Cortex of kidney (tissue), 1 donor: ENCODE data around the gene FTH1.

Experiments
- DNase-seq: peaks from one replicate; lab custom pipeline; 2025; lab: John Stamatoyannopoulos, UW

The FTH1 gene

GRCh38 chr11:61948505-61948904 lies 18.9 kb downstream of the FTH1 start:
- no peak for DNase-seq

DNA sequence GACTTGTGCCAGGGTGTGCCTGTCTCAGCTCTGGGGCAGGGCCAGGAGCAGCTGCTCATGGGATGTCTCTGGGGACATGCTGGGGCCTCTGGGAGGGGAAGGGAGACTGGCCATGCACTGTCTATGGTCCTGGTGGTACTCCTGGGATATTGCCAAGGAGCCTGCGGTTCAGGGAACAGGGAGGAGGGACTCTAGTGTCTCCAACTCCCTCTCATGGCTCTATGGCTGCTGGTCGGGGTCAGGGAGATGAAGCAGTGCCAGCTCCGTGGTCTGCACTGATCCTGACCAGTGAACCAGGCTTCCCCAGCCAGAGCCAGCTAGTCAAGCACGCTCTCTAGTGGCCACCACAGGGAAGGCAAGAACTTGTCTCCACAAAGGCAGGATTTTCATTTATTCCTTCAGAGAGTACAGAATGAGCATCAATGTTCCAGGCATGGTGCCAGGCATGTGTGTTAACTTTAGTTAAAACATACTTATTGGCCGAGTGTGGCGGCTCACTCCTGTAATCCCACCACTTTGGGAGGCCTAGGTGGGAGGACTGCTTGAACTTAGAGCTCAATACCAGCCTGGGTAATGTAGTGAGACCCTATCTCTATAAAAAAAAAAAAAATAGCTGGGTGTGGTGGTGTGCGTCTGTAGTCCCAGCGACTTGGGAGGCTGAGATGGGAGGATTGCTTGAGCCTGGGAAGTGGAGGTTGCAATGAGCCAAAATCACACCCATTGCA lies 19.8 kb downstream of the FTH1 start:
- no peak for DNase-seq

GRCh38 chr11:61946894-61947293 lies 20.5 kb downstream of the FTH1 start:
- DNase-seq: no peak

- no peak for DNase-seq
These were observed 22.2 kb downstream of the FTH1 start for GRCh38 chr11:61945191-61945590.

DNA sequence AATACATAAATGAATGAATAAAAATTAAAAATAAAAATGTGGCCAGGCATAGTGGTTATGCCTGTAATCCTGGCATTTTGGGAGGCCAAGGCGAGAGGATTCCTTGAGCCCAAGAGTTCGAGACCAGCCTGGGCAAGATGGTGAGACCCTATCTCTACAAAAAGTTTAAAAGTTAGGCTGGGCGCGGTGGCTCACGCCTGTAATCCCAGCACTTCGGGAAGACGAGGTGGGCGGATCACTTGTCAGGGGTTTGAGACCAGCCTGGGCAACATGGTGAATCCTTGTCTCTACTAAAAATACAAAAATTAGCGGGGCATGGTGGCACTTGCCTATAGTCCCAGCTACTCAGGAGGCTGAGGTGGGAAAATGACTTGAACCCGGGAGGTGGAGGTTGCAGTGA lies 27.0 kb downstream of the FTH1 start:
- no peak for DNase-seq

DNA sequence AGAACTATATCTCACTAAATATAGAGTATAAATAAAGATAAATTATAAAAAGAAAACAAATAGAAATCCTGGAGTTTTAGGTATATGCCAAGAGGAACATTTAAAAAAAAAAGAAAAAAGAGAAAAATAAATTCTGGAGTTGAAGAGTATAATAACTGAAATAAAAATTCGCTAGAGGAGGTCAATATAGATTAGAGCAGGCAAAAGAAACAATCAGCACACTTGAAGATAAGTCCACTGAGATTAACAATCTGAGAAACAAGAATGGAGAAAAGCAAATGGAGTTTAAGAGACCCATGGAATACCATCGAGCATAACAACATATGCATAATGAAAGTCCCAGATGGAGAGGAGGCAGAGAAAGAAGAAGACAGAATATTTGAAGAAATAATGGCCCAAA lies 31.6 kb downstream of the FTH1 start:
- DNase-seq: no peak

DNA sequence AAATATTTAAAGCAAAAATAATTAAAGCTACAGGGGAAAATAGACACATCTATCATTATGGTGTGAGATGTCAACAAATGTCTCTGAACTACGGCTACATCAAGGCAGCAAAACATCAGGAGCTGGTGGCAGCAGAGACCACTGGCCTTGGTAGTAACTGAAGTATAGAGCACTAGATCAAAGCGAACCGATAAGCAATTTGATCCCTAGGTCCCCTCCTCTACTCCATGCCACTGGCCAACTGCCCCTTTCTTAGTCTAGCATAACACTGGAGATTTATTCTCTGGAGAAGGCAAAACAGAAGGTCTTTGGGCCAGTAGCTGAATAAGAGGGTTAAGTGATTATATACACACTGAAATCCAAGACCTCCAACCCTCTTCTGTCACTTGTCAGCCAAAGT lies 36.5 kb downstream of the FTH1 start:
- DNase-seq: no peak

DNA sequence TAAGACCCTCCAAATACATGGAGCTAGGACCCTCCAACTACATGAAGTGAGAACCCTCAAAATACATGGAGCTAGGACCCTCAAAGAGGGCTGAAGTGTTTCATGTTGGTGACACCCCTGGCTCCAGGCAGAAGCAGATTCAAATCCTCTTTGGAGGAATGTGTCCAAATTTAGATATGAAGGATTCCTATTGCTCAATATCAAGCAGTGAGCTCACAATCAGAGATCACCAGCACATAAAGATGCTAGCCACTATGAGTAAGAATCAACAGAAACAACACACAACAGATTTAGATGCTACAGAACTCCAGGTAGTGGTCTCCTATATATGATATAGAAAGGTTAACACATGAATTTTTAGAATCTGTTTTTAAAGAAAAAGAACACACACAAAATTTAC lies 38.8 kb downstream of the FTH1 start:
- no peak for DNase-seq

DNA sequence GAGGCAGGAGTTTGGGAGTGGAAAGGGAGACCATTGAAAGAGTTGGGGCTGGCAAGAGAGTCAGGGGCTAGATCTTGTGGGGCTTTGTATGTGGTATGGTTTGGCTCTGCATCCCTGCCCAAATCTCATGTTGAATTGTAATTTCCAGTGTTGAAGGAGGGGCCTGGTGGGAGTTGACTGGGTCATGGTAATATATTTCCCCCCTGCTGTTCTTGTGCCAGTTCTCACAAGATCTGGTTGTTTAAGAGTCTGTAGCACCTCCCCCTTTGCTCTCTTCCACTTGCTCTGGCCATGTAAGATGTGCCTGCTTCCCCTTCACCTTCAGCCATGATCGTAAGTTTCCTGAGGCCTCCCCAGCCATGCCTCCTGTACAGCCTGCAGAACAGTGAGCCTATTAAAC lies 39.9 kb downstream of the FTH1 start:
- DNase-seq: no peak

DNA sequence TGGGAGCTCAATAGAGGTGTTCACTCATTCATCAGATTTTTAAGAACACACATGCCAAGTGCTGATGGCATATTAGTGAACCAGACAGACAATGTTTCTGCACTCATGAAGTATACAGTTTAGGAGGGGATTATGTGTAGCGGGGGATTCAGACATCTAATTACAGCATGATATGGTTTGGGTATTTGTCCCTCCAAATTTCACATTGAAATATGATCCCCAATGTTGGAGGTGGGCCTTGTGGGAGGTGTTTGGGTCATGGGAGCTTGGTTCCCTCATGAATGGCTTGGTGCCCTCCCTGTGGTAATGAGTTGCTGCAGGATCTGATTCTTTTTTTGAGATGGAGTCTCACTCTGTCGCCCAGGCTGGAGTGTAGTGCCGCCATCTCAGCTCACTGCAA lies 41.2 kb downstream of the FTH1 start:
- DNase-seq: no peak

GRCh38 chr11:61925736-61926135 lies 41.7 kb downstream of the FTH1 start:
- no peak for DNase-seq

DNA sequence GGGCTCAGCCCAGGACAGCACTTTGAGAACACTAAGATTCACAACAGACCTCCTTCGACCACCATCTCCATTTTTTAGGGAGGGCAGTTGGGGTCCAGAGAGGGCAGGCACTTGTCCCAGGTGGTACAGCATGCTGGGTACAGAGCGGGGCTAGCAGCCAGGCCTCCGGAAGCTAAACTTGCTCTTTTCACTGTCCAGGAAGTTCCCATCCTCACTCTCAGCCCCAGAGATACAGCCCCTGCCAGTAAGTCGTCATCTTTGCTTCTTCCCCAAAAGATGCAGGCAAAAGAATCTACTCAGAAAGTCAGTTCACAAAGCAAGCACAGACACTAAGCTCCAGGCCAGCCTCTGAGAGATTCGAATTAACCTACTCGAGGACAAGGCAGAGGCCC lies 43.4 kb downstream of the FTH1 start:
- DNase-seq: no peak

- no peak for DNase-seq
These were observed 44.0 kb downstream of the FTH1 start for GRCh38 chr11:61923166-61924063.

DNA sequence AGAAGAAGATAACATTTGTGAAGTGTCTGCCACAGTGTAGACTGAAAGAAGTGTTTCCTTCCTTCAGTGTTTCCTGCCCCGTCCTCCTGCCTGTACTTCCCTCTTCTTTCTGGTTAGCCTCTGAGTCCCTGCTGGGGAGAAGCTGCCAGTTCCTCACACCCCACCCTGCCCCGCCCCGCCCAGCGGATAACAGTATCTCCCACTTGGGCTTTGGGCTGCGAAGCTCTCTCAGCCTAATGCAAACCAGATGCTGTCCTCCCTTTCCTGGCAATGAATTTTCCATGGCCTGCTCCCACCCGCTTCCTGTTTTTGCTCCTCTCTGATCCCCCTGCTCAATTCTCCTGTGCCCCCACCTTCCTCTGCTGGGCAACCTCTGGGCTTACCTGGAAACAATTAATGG lies 44.9 kb downstream of the FTH1 start:
- DNase-seq: no peak

- no peak for DNase-seq
These were observed 46.0 kb downstream of the FTH1 start for GRCh38 chr11:61921446-61921845.

DNA sequence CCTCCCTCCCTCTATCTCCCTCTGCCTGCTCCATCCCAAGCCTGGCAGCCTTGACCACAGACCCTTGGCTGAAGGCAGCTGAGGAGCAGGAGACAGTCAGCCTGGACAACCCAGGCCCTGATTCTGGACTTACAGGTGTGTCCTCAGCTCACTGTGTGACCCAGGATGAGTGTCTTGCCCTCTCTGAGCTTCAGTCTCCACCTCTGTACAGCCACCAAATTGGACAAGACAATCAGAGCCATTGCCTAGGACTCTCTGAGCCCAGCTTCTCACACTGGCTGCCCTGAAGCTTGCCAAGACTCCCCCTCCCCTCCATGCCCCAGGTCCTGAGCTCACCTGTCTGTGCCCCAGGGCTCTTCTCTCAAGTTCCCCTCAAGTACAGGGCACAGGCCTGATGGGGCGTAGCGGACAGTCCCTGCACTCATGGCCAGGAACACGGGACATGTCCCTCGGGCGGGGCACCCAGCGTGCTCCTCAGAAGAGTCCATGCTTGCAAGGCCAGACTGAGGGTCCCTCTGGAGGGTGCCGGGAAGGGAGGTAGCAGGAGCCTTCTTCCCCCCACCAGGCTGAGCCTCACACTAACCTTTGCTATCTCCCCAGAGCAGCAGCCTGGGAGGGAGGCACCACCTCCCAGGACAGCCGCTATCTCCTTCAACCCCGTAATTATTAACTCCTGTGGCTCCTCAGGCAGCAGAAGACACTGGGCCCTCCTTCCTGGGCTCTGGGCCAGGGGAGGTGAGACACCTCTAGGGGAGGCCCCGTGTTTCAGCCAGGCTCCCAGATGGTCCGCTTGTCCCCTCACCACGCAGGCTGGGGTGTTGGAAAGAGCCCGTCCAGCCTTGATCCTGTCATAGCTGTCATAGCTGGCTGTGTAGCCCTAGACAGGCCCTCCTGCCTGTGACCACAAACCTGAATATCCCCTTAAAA lies 47.5 kb downstream of the FTH1 start:
- DNase-seq: no peak

DNA sequence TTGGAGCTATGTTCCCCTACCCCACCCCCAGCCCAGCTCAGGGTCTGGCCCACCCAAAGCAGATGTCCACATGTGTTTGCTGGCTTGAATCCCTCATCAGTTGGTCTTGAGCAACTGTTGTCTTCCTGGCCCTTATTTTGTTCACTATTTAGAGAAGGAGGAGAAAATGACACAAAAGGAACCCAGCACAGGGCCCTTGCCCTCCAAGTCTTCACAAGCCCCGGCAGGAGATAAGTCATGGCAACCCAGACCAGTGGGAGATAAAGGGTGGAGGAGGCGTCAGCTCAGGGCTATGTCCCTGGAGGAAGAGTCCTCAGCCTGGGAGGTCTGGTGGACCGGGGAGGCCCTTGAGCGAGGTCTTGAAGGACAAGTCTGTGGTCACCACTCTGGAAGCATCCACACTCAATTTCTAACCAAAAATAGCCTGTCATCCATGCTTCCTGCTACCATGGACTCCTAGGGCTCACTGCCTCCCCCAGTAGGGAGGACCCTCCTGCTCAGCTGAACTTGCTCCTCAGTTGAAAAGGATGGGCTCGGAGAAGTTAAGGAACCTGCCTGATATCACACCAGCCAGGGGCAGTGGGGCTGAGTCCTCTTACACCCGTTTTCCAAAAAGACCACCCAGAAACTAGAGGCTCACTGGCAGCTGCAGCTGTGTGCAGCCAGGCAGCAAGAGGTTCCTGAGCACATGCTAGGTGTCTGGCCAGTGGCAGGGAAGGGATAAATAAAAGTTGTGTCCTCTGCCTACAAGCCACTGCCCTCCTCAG lies 48.3 kb downstream of the FTH1 start:
- DNase-seq: no peak

GRCh38 chr11:61918251-61918937 lies 49.0 kb downstream of the FTH1 start:
- no peak for DNase-seq

GRCh38 chr11:61917334-61918109 lies 49.9 kb downstream of the FTH1 start, which contains the start of gene RAB3IL1:
RAB3IL1 (minus strand) TSS chr11:61917566; CDS start chr11:61917367, 199 bp downstream.
- no peak for DNase-seq

GRCh38 chr11:61916737-61917333 lies 50.6 kb downstream of the FTH1 start:
- DNase-seq: no peak
